CD14-positive monocyte (primary cell): ENCODE results near the gene FOXE1. TPM values are rescaled to one million over a fixed set of nuclear protein-coding genes. Genes with fewer than 3 reads are reported as not detected.

Experiments
- DNase-seq, 3 donors: peaks; one replicate each; pipeline ENCODE4 v3.0.0-alpha.2; 2011 to 2022
- H2AFZ ChIP-seq: 2 replicates; pipeline ENCODE4 v1.6.0; 2012; ENCODE audit warnings: mild to moderate bottlenecking, low read depth, low read length, inconsistent platforms; ENCODE audit not compliant: insufficient read depth, poor library complexity, severe bottlenecking
- H3K27ac ChIP-seq, 2 donors: 1 replicate in 1 of 2; 2 replicates in 1 of 2; pipeline ENCODE4 v1.5.1; 2012 to 2013; ENCODE audit warnings: low read length in 2 of 2, control low read depth in 1 of 2, inconsistent platforms in 1 of 2, low read depth in 1 of 2, mild to moderate bottlenecking in 1 of 2
- H3K27me3 ChIP-seq, 2 donors: one replicate each; pipeline versions ENCODE4 v1.6.0 to v1.6.1; 2011 to 2013; ENCODE audit warnings: low read length in 2 of 2; ENCODE audit not compliant: control insufficient read depth in 2 of 2, insufficient read depth in 2 of 2
- H3K36me3 ChIP-seq, 2 donors: replicated peaks in 1 of 2; 1 replicate in 1 of 2; 2 replicates in 1 of 2; pipeline versions ENCODE4 v1.5.1 to v1.6.1; 2012 to 2013; ENCODE audit warnings: low read length in 2 of 2, control low read depth in 1 of 2, inconsistent platforms in 1 of 2, mild to moderate bottlenecking in 1 of 2; ENCODE audit not compliant: insufficient read depth in 2 of 2, control insufficient read depth in 1 of 2
- H3K4me1 ChIP-seq, 2 donors: 1 replicate in 1 of 2; 2 replicates in 1 of 2; pipeline versions ENCODE4 v1.5.1 to v1.6.1; 2012 to 2013; ENCODE audit warnings: low read length in 2 of 2, control low read depth in 1 of 2, inconsistent platforms in 1 of 2, mild to moderate bottlenecking in 1 of 2, moderate library complexity in 1 of 2; ENCODE audit not compliant: insufficient read depth in 2 of 2, control insufficient read depth in 1 of 2
- H3K4me2 ChIP-seq: replicated peaks from 2 replicates; pipeline ENCODE3; 2012; ENCODE audit warnings: low read length, moderate library complexity, mild to moderate bottlenecking; ENCODE audit not compliant: poor library complexity, severe bottlenecking; ENCODE audit errors: extremely low read depth
- H3K4me3 ChIP-seq, 3 experiments: fragments of 200-600 bp in 1 of 3; sonication (generic) in 1 of 3; replicated peaks in 1 of 3; 1 replicate in 2 of 3; 2 replicates in 1 of 3; pipeline ENCODE4 v1.5.1; 2011 to 2013; ENCODE audit warnings: low read length in 3 of 3, mild to moderate bottlenecking in 3 of 3, control low read depth in 2 of 3, low read depth in 2 of 3, inconsistent platforms in 1 of 3, moderate library complexity in 1 of 3
- H3K79me2 ChIP-seq: 2 replicates; pipeline ENCODE4 v1.6.0; 2012; ENCODE audit warnings: mild to moderate bottlenecking, control low read depth, inconsistent platforms, low read length, moderate library complexity; ENCODE audit not compliant: insufficient read depth
- H3K9ac ChIP-seq: 2 replicates; pipeline ENCODE4 v1.6.0; 2017; ENCODE audit warnings: low read length, mild to moderate bottlenecking; ENCODE audit not compliant: insufficient read depth, poor library complexity, severe bottlenecking
- H3K9me3 ChIP-seq, 2 donors: replicated peaks in 1 of 2; 1 replicate in 1 of 2; 2 replicates in 1 of 2; pipeline versions ENCODE4 v1.5.1 to v1.6.1; 2012 to 2013; ENCODE audit warnings: low read length in 2 of 2, control low read depth in 1 of 2; ENCODE audit not compliant: control insufficient read depth in 1 of 2, insufficient read depth in 1 of 2
- H4K20me1 ChIP-seq: 2 replicates; pipeline ENCODE4 v1.6.0; 2012; ENCODE audit warnings: mild to moderate bottlenecking, low read length, control low read depth, moderate library complexity; ENCODE audit not compliant: insufficient read depth
- H3K27ac Mint-ChIP-seq, 7 donors: one replicate each; pipeline ENCODE4 v1.8.0; 2020; ENCODE audit warnings: mild to moderate bottlenecking in 7 of 7, mixed read lengths in 7 of 7, moderate library complexity in 6 of 7, inconsistent platforms in 2 of 7
- H3K27me3 Mint-ChIP-seq, 3 donors: one replicate each; pipeline ENCODE4 v1.8.0; 2021 to 2022; ENCODE audit warnings: low read depth in 3 of 3, mild to moderate bottlenecking in 3 of 3, mixed read lengths in 3 of 3, moderate library complexity in 3 of 3, inconsistent platforms in 1 of 3
- H3K36me3 Mint-ChIP-seq, 2 donors: one replicate each; pipeline ENCODE4 v1.8.0; 2020; ENCODE audit warnings: mixed read lengths in 2 of 2, inconsistent platforms in 1 of 2, mild to moderate bottlenecking in 1 of 2
- H3K4me1 Mint-ChIP-seq: one replicate; pipeline ENCODE4 v1.8.0; 2020; ENCODE audit warnings: mild to moderate bottlenecking, mixed read lengths
- H3K4me3 Mint-ChIP-seq, 2 donors: one replicate each; pipeline ENCODE4 v1.8.0; 2020; ENCODE audit warnings: mild to moderate bottlenecking in 2 of 2, mixed read lengths in 2 of 2, moderate library complexity in 1 of 2
- H3K9me3 Mint-ChIP-seq, 7 donors: one replicate each; pipeline ENCODE4 v1.8.0; 2020 to 2022; ENCODE audit warnings: mixed read lengths in 7 of 7, mild to moderate bottlenecking in 6 of 7, moderate library complexity in 6 of 7, inconsistent platforms in 2 of 7
- WGBS: methylation state at CpG from one replicate; pipeline ENCODE4 v1.1.5; 2013; ENCODE audit warnings: missing lambda C conversion rate; ENCODE audit not compliant: insufficient coverage; 5-methylcytosine and 5-hydroxymethylcytosine counted together
- intact Hi-C, 2 donors: fragments of 100-400 bp; cut with micrococcal nuclease; formaldehyde crosslinking; loops; one replicate each; pipeline versions ENCODE4 v1.15.0 to v1.15.1; 2023
- polyA plus RNA-seq, 3 donors: library from polyadenylated mRNA; depleted of rRNA in 1 of 3; unstranded in 2 of 3; stranded (reverse) in 1 of 3; fragments of 300-500 nt in 2 of 3; fragments of >200 nt in 1 of 3; fragmentation: Illumina TruSeq in 2 of 3; gene quantifications; 1 replicate in 2 of 3; 2 replicates in 1 of 3; pipeline ENCODE4 v1.2.3, GENCODE V29; 2012 to 2021
- TF ChIP-seq, protein P1 (sequence below): fragments of 200-600 bp; IDR thresholded peaks from one replicate; pipeline ENCODE4 v1.8.0; 2022; ENCODE audit warnings: antibody characterized with exemption, mild to moderate bottlenecking

FOXE1 gene
- polyA plus RNA-seq, 3 donors: 0.01 TPM; not detected in 2

DNA sequence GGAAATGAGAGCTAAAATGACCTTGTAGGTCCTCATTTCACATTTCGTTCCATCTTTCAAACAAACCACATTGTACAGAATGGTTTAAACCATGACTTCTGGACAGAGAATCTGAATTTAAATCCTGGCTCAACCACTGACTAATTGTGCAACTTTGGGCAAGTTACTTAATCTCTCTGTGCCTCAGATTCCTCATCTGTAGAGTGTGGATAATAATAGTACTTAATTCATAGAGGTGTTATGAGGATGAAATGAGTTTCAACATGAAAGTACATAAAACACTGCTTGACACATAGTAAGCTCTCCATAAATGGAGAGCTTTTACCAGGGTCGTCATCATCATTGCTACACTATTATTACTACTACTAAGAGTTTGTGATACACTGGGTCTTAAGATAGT, 46.3 kb upstream of the FOXE1 start:
- H3K9me3 ChIP-seq: no peaks in the 10 kb centered on the region
- H3K27ac Mint-ChIP-seq: no peak overlapping the region
- H3K9ac ChIP-seq: no peak overlapping the region
- H3K4me1 Mint-ChIP-seq: peaks cover 14% of the 10 kb centered on the region
- no CpG with 5 or more reads among the region's 2 CpGs for WGBS
- no peaks in the 10 kb centered on the region for H3K36me3 ChIP-seq
- intact Hi-C loops: no loop called here
- no peak overlapping the region for H3K4me2 ChIP-seq
- H3K4me3 Mint-ChIP-seq: peak overlapping the region in 1 of 2 donors; percentile 21
- H3K4me1 ChIP-seq: peaks cover 10 to 11% of the 10 kb centered on the region in 2 donors
- no peaks in the 10 kb centered on the region for H3K36me3 Mint-ChIP-seq
- no peak overlapping the region for H2AFZ ChIP-seq
- DNase-seq: peak in 1 of 3 donors; percentile 6
- H3K27me3 Mint-ChIP-seq: peaks cover 34 to 62% (median 50%) of the 10 kb centered on the region in 3 donors
- no peaks in the 10 kb centered on the region for H3K79me2 ChIP-seq
- TF ChIP-seq, protein P1, sequence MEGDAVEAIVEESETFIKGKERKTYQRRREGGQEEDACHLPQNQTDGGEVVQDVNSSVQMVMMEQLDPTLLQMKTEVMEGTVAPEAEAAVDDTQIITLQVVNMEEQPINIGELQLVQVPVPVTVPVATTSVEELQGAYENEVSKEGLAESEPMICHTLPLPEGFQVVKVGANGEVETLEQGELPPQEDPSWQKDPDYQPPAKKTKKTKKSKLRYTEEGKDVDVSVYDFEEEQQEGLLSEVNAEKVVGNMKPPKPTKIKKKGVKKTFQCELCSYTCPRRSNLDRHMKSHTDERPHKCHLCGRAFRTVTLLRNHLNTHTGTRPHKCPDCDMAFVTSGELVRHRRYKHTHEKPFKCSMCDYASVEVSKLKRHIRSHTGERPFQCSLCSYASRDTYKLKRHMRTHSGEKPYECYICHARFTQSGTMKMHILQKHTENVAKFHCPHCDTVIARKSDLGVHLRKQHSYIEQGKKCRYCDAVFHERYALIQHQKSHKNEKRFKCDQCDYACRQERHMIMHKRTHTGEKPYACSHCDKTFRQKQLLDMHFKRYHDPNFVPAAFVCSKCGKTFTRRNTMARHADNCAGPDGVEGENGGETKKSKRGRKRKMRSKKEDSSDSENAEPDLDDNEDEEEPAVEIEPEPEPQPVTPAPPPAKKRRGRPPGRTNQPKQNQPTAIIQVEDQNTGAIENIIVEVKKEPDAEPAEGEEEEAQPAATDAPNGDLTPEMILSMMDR: no peak
- H3K4me3 ChIP-seq: no peak overlapping the region
- peaks cover 31 to 46% of the 10 kb centered on the region in 2 donors for H3K27me3 ChIP-seq
- H3K9me3 Mint-ChIP-seq: peaks cover 2 to 16% (median 6%) of the 10 kb centered on the region in 7 donors
- no peaks in the 10 kb centered on the region for H4K20me1 ChIP-seq
- H3K27ac ChIP-seq: no peak overlapping the region

DNA sequence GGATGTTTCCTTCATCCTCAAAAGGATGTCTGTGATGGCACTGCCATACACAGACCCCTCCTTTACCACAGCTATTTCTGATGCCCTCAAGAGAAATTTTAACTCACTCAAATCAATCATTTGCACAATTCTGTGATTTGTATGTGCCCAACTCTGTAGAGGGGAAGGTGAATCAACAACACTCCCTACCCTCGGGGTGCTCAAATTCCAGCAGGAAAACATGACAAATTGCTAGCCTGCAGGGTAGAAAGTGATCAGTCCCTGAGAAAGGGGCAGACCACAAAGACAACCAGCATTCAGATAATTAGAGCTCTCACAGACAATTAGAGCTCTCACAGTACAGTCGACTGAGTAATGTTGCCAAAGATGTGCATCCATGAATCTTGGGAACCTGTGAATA, 45.3 kb upstream of the FOXE1 start:
- Histone ChIP-seq H3K4me1 (peaks cover 10 to 11% of the 10 kb centered on the region in 2 donors), H3K9me3 (no peaks in the 10 kb centered on the region), H3K27me3 (peaks cover 31 to 38% of the 10 kb centered on the region in 2 donors), H3K4me3 (no peak overlapping the region), H2AFZ (no peak overlapping the region), H3K27ac (no peak overlapping the region), H3K9ac (no peak overlapping the region), H3K36me3 (no peaks in the 10 kb centered on the region), H3K4me2 (no peak overlapping the region), H3K79me2 (no peaks in the 10 kb centered on the region), H4K20me1 (no peaks in the 10 kb centered on the region)
- TF ChIP-seq, protein P1: no peak
- intact Hi-C loops: no loop called here
- Mint-ChIP-seq H3K4me1 (peaks cover 14% of the 10 kb centered on the region), H3K36me3 (no peaks in the 10 kb centered on the region), H3K4me3 (no peak overlapping the region), H3K27ac (no peak overlapping the region), H3K9me3 (peaks cover 2 to 16% (median 6%) of the 10 kb centered on the region in 7 donors), H3K27me3 (peaks cover 28 to 55% (median 50%) of the 10 kb centered on the region in 3 donors)
- DNase-seq: no peak
- 100% methylated on average over 1 of the region's 2 CpGs for WGBS
